NCI-H226 (cell line): ENCODE results near the gene RPUSD1.

Experiments used
- DNase-seq: peaks from one replicate; pipeline ENCODE4 v3.0.0-alpha.2; 2015

RPUSD1 gene

GRCh38 chr16:797686-798085 lies 9.5 kb upstream of the RPUSD1 start:
- no peak for DNase-seq

- DNase-seq = no peak
Measured at GRCh38 chr16:797120-797420, 8.9 kb upstream of the RPUSD1 start.

- DNase-seq = no peak
Measured at GRCh38 chr16:796296-797119, 8.3 kb upstream of the RPUSD1 start.

- peak; percentile 58 for DNase-seq
Measured at GRCh38 chr16:795580-796229, 7.5 kb upstream of the RPUSD1 start.

- no peak for DNase-seq
Measured at GRCh38 chr16:794853-795466, 6.8 kb upstream of the RPUSD1 start.

GRCh38 chr16:794091-794822 lies 6.1 kb upstream of the RPUSD1 start:
- no peak for DNase-seq

GRCh38 chr16:793414-793813 lies 5.2 kb upstream of the RPUSD1 start:
- DNase-seq = no peak

GRCh38 chr16:792221-792995 lies 4.2 kb upstream of the RPUSD1 start:
- DNase-seq = no peak

- no peak for DNase-seq
Measured at GRCh38 chr16:791131-791530, 3.0 kb upstream of the RPUSD1 start.

- DNase-seq = no peak
Measured at GRCh38 chr16:790086-790485, 1.9 kb upstream of the RPUSD1 start.

- DNase-seq = no peak
Measured at GRCh38 chr16:789191-789850, 1.1 kb upstream of the RPUSD1 start.

- DNase-seq = peak; percentile 80
Measured at GRCh38 chr16:788399-789126, 382 bp upstream of the RPUSD1 start, which contains the start of gene CHTF18. TSS of gene CHTF18 (plus strand) at chr16:788620. CDS start at chr16:788685, 65 bp downstream.

GRCh38 chr16:787321-787966 lies 737 bp downstream of the RPUSD1 start:
- no peak for DNase-seq

GRCh38 chr16:785563-786535 lies 2.3 kb downstream of the RPUSD1 start:
- peak; percentile 50 for DNase-seq

GRCh38 chr16:784431-784830 lies 3.8 kb downstream of the RPUSD1 start:
- DNase-seq = no peak

- no peak for DNase-seq
Measured at GRCh38 chr16:783404-784161, 4.6 kb downstream of the RPUSD1 start.

GRCh38 chr16:782766-783403 lies 5.3 kb downstream of the RPUSD1 start:
- DNase-seq = no peak

GRCh38 chr16:782258-782657 lies 5.9 kb downstream of the RPUSD1 start:
- no peak for DNase-seq
